Tibial artery (tissue), 4 donors: ENCODE results near the gene TFDP2.

ENCODE experiments used
- DNase-seq, 2 donors: peaks; one replicate each; pipeline ENCODE4 v3.0.0-alpha.2; 2019
- H3K27ac ChIP-seq, 2 donors: fragments of 200-600 bp; sonication (generic) in 1 of 2; 1 replicate in 1 of 2; 2 replicates in 1 of 2; pipeline ENCODE4 v1.5.1; 2018 to 2019; ENCODE audit warnings: mild to moderate bottlenecking in 1 of 2
- H3K27me3 ChIP-seq, 2 donors: fragments of 200-600 bp; sonication (generic) in 1 of 2; one replicate each; pipeline versions ENCODE4 v1.5.1 to v1.6.0; 2016 to 2019
- H3K36me3 ChIP-seq, 3 donors: fragments of 200-600 bp; sonication (generic) in 2 of 3; one replicate each; pipeline ENCODE4 v1.5.1; 2016 to 2019; ENCODE audit warnings: mild to moderate bottlenecking in 2 of 3
- H3K4me1 ChIP-seq, 4 donors: fragments of 200-600 bp; sonication (generic) in 2 of 4; 1 replicate in 3 of 4; 2 replicates in 1 of 4; pipeline ENCODE4 v1.5.1; 2016 to 2019
- H3K4me3 ChIP-seq, 2 donors: fragments of 200-600 bp; sonication (generic) in 1 of 2; 1 replicate in 1 of 2; 2 replicates in 1 of 2; pipeline ENCODE4 v1.5.1; 2018 to 2019; ENCODE audit warnings: mild to moderate bottlenecking in 2 of 2
- H3K9me3 ChIP-seq, 3 donors: fragments of 200-600 bp; sonication (generic) in 1 of 3; one replicate each; pipeline ENCODE4 v1.5.1; 2016 to 2019
- intact Hi-C: fragments of 100-400 bp; cut with DNase I; formaldehyde crosslinking; loops from one replicate; pipeline ENCODE4 v1.15.0; 2023; ENCODE audit warnings: low total_unique reads
- TF ChIP-seq, protein P1 (sequence below), 2 experiments: fragments of 200-600 bp in 1 of 2; fragments of 450-650 bp in 1 of 2; IDR thresholded peaks; one replicate each; pipeline ENCODE4 v1.5.1; 2017 to 2019; ENCODE audit warnings: antibody characterized with exemption in 2 of 2, mild to moderate bottlenecking in 1 of 2, moderate library complexity in 1 of 2

Gene TFDP2

DNA sequence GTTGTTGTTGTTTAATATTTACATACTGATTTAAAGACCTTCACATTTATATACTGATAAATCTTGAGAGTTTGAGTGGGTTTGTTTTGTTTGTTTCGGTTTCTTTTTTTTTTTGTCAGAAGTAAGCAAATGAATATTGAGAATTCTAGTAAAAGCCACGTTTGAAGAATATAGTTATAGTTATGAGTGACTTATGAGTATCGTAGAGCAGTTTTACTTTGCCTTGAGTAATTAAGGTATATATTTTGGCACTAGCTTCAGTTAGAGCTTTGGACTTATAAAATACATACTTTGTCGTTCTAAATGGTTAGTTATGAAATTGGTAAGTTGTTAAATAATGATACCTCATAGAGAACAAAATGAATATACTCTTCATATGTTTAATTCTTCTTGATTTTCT is 245.1 kb downstream of the TFDP2 start:
- Histone ChIP-seq H3K27ac (no peak overlapping the region), H3K4me1 (no peaks in the 10 kb centered on the region), H3K4me3 (no peak overlapping the region), H3K36me3 (peaks cover 18 to 32% (median 26%) of the 10 kb centered on the region in 3 donors), H3K27me3 (no peaks in the 10 kb centered on the region), H3K9me3 (no peaks in the 10 kb centered on the region)
- intact Hi-C loops: no loop called here
- TF ChIP-seq, protein P1, sequence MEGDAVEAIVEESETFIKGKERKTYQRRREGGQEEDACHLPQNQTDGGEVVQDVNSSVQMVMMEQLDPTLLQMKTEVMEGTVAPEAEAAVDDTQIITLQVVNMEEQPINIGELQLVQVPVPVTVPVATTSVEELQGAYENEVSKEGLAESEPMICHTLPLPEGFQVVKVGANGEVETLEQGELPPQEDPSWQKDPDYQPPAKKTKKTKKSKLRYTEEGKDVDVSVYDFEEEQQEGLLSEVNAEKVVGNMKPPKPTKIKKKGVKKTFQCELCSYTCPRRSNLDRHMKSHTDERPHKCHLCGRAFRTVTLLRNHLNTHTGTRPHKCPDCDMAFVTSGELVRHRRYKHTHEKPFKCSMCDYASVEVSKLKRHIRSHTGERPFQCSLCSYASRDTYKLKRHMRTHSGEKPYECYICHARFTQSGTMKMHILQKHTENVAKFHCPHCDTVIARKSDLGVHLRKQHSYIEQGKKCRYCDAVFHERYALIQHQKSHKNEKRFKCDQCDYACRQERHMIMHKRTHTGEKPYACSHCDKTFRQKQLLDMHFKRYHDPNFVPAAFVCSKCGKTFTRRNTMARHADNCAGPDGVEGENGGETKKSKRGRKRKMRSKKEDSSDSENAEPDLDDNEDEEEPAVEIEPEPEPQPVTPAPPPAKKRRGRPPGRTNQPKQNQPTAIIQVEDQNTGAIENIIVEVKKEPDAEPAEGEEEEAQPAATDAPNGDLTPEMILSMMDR (IDR thresholded peaks at IDR 0.05): no peak
- no peak for DNase-seq

DNA sequence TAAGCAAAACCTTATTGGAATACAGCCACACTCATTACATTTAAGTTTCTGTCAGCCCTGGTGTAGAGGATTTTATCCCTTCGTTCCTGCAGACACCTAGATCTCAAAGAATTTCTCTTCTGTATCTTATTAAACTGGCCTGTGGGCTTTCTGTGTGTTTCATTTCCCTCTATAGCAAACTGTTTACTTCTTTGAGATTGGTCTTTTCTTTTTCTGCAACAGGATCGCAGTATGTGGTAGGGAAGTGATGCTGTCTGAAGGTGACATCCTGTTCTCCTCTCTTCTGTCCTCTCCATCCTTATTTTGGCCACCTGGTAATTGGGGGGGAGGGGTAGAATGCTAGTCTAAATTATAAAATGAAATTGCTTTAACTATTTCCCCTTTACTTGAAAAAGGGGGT is 247.4 kb downstream of the TFDP2 start:
- Histone ChIP-seq H3K27ac (no peak overlapping the region), H3K27me3 (no peaks in the 10 kb centered on the region), H3K36me3 (peaks cover 8 to 14% (median 9%) of the 10 kb centered on the region in 3 donors), H3K9me3 (no peaks in the 10 kb centered on the region), H3K4me1 (no peaks in the 10 kb centered on the region), H3K4me3 (no peak overlapping the region)
- DNase-seq: no peak
- TF ChIP-seq, protein P1 (IDR thresholded peaks at IDR 0.05): no peak
- intact Hi-C loops: no loop called here

DNA sequence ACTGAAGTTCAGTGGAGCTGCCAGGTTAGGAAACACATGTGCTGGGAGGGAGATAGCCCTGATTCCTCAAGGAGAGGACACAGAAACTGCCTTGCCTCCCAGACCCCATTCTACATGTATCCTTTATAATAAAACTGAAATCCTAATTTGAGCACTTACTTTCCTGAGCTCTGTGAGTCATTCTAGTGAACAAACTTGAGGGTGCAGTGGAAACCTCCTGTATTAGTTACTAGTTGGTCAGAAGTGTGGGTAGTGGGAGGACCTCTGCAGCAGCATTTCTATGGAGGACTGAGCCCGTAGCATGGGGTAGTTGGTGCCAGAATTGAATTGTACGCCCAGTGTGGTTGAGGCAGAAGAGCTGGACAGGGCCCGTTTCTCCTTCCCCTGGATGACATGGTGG is 249.0 kb downstream of the TFDP2 start:
- no peak for DNase-seq
- Histone ChIP-seq H3K9me3 (no peaks in the 10 kb centered on the region), H3K27me3 (no peaks in the 10 kb centered on the region), H3K4me3 (no peak overlapping the region), H3K36me3 (peaks cover 0 to 11% (median 7%) of the 10 kb centered on the region in 3 donors), H3K4me1 (no peaks in the 10 kb centered on the region), H3K27ac (no peak overlapping the region)
- intact Hi-C loops: no loop called here
- TF ChIP-seq, protein P1 (IDR thresholded peaks at IDR 0.05): no peak

DNA sequence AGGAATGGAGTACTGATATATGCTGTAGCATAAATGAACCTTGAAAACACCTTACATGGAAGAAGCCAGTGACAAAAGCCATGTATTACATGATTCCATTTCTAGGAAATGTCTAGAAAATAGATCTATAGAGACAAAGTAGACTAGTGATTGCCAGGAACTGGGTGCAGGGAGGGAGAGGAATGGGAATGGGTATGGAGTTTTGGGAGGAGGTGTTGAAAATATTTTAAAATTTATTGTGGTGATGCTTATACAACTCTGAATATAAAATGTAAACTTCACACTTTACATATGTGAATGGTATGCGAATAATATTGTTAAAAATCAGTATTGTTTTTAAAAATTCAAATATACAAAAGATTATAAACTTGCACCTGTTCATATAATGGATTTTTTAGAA is 250.4 kb downstream of the TFDP2 start:
- peaks cover 0 to 5% (median 0%) of the 10 kb centered on the region in 3 donors for H3K36me3 ChIP-seq
- no peaks in the 10 kb centered on the region for H3K27me3 ChIP-seq
- no peak overlapping the region for H3K4me3 ChIP-seq
- TF ChIP-seq, protein P1 (IDR thresholded peaks at IDR 0.05): no peak
- H3K9me3 ChIP-seq: no peaks in the 10 kb centered on the region
- H3K27ac ChIP-seq: no peak overlapping the region
- intact Hi-C loops: no loop called here
- DNase-seq: no peak
- peaks cover 0 to 6% (median 0%) of the 10 kb centered on the region in 4 donors for H3K4me1 ChIP-seq

DNA sequence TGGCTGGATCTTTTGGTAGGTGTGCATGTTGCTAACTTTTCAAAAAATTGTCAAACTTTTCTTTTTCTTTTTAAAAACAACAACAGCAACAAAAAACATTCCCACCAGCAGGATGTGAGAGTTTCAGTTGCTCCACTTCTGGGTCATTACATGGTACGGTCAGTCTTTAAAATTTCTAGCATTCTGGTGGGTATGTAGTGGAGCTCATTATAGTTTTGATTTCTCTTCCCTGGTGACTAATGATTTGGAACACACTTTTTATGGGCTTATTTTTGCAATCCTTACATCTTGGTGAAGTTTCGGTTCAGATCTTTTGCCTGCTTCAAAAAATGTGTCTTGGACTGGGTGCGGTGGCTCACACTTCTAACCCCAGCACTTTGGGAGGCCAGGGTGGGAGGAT is 253.6 kb downstream of the TFDP2 start:
- intact Hi-C loops: no loop called here
- H3K4me3 ChIP-seq: no peak overlapping the region
- TF ChIP-seq, protein P1 (IDR thresholded peaks at IDR 0.05): no peak
- no peak for DNase-seq
- H3K36me3 ChIP-seq: peaks cover 0 to 5% (median 0%) of the 10 kb centered on the region in 3 donors
- H3K4me1 ChIP-seq: peaks cover 0 to 6% (median 0%) of the 10 kb centered on the region in 4 donors
- no peak overlapping the region for H3K27ac ChIP-seq
- no peaks in the 10 kb centered on the region for H3K27me3 ChIP-seq
- H3K9me3 ChIP-seq: no peaks in the 10 kb centered on the region
